Activated CD8-positive, alpha-beta memory T cell treated with anti-CD3 and anti-CD28 coated beads, Interleukin-2, amount 50 U/mL, for 1 hour (primary cell): Measurements from ENCODE around the gene IL15.

Experiments
- DNase-seq: peaks from one replicate; pipeline ENCODE4 v3.0.0-alpha.2; 2020; ENCODE audit errors: extremely low read depth

The IL15 gene

DNA sequence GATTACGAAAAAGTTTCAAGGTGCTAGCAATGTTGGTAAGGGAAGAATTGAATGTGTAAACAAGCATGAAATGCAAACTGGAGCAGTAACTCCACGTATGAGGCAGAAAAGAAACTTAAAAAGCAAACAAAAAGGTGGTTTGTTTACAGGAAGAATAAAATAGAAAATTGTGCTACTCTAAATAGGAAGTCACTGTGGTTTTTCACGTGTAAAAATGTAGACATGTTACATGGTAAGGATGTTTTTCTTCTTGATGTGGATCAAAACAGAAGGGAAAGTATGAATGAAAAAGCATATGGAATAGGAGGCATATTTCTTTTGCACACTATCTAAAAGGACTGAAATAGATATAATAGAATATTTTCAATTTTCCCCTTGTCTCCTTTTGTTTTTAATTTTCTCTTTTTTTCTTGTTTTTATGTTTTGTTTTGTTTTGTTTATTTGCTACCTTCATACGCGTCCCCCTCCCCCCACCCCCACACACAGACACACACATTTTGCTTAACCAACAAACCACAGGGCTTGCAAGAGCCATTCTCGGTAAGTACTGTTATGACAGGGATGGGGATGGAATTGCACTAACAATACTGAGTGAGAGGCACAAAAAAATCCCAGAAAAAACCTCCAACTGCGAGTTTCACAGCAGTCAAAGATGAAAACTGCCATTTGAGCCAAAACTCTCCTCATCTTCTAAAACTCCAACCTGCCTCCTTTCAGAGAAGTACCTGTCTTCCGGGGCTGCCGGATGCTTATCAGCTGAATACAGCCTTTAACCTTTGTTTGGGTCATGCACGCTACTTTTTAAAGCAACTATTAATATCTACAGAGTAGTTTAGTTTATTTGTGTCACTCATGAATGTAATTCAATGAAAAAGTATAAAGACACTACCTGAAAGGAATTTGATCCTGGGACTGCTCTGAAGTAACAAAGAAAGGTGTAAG lies 135.8 kb downstream of the IL15 start:
- DNase-seq: no peak

DNA sequence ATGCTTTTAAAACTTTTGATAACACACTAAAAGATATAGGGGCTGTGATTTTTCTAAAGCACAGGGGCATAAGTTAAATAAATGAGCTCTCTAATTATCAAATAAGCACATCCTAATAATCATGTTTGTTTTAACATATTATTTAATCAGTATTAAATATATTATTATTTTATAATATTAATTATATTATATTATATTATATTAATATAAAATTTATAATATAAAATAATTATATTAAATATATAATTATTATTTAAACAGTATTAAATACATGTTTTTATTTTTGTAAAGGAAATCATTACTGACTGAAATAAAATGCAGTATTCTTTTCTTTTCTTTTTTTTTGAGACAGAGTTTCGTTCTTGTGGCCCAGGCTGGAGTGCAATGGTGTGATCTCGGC lies 136.5 kb downstream of the IL15 start:
- no peak for DNase-seq

DNA sequence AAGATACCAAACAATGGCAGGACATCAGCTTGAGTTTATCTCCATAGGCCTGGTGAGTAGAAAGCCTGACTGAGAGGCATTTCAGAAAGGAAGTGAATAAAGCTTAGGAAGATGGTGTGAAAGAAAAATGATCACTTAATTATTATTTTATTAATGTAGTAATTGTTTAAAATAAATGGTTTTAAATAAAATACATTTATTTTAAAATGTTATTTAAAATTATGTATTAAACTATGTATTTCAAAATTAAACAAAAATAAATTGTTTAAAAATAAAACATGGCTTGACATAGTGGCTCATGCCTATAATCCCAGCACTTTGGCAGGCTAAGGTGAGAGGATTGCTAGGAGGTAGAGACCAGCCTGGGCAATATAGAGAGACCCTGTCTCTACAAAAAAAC lies 145.8 kb downstream of the IL15 start:
- no peak for DNase-seq
